ENCODE results near the gene BICC1. TPM values are rescaled to one million over a fixed set of nuclear protein-coding genes. Genes with fewer than 3 reads are reported as not detected.

Gene BICC1
- total RNA-seq, 1 experiment from 2014 or later, result 0.67 TPM

- Histone ChIP-seq H3K36me3 (ENCODE audit: control insufficient read depth, insufficient read depth, low read length) (no peaks in the 10 kb centered on the region), H3K27me3 (ENCODE audit: control insufficient read depth, insufficient read depth, low read length) (no peaks in the 10 kb centered on the region), H3K9me3 (ENCODE audit: control insufficient read depth, insufficient read depth, low read depth, low read length) (no peaks in the 10 kb centered on the region), H3K4me3 (ENCODE audit: low read depth in 2 of 2, low read length in 2 of 2) (no peak overlapping the region), H3K27ac (ENCODE audit: low read length) (no peak overlapping the region), H3K4me1 (ENCODE audit: control insufficient read depth, insufficient read depth, low read length) (no peaks in the 10 kb centered on the region)
- intact Hi-C loops (cut with micrococcal nuclease; ENCODE audit: unreplicated experiment) (no loop called here), in situ Hi-C loops (cut with HindIII; ENCODE audit: low pct_unique_long_range_greater_than_20kb, low sequenced_read_pairs) (no loop called here)
- CTCF ChIA-PET, result interaction anchor here (0.6 kb wide), 1 partner anchor 1488 kb away, joined by 6 read pairs; no protein-coding TSS in a partner anchor
- no peak for ATAC-seq
- POLR2A ChIA-PET, result no interaction called here
- DNase-seq (ENCODE audit: low read depth, low spot score), result no peak
- BruUV-seq (replicated peaks), result no TSS peak
- TF ChIP-seq CTCF (IDR thresholded peaks at IDR 0.05) (no peak), SIN3A (IDR thresholded peaks at IDR 0.05; ENCODE audit: borderline replicate concordance, insufficient read depth, low read depth, low read length) (no peak), REST (IDR thresholded peaks at IDR 0.05; ENCODE audit: insufficient read depth in 1 of 2, low read depth in 2 of 2, low read length in 1 of 2) (no peak), TCF7L2 (IDR thresholded peaks at IDR 0.05; ENCODE audit: low read depth, low read length) (no peak), POLR2AphosphoS5 (IDR thresholded peaks at IDR 0.05; ENCODE audit: low read depth, low read length) (no peak)
Observed at GRCh38 chr10:58544135-58544534, 31.5 kb downstream of the BICC1 start.

- Histone ChIP-seq H3K27me3 (ENCODE audit: control insufficient read depth, insufficient read depth, low read length) (no peaks in the 10 kb centered on the region), H3K4me3 (ENCODE audit: low read depth in 2 of 2, low read length in 2 of 2) (no peak overlapping the region), H3K27ac (ENCODE audit: low read length) (no peak overlapping the region), H3K36me3 (ENCODE audit: control insufficient read depth, insufficient read depth, low read length) (no peaks in the 10 kb centered on the region), H3K9me3 (ENCODE audit: control insufficient read depth, insufficient read depth, low read depth, low read length) (no peaks in the 10 kb centered on the region), H3K4me1 (ENCODE audit: control insufficient read depth, insufficient read depth, low read length) (no peaks in the 10 kb centered on the region)
- ChIA-PET CTCF (no interaction called here), POLR2A (no interaction called here)
- intact Hi-C loops (cut with micrococcal nuclease; ENCODE audit: unreplicated experiment), result no loop called here
- no TSS peak for BruUV-seq (replicated peaks)
- DNase-seq (ENCODE audit: low read depth, low spot score) (no peak), ATAC-seq (no peak)
- TF ChIP-seq CTCF (IDR thresholded peaks at IDR 0.05) (no peak), POLR2AphosphoS5 (IDR thresholded peaks at IDR 0.05; ENCODE audit: low read depth, low read length) (no peak), TCF7L2 (IDR thresholded peaks at IDR 0.05; ENCODE audit: low read depth, low read length) (no peak), REST (IDR thresholded peaks at IDR 0.05; ENCODE audit: insufficient read depth in 1 of 2, low read depth in 2 of 2, low read length in 1 of 2) (no peak), SIN3A (IDR thresholded peaks at IDR 0.05; ENCODE audit: borderline replicate concordance, insufficient read depth, low read depth, low read length) (no peak)
- in situ Hi-C loops (cut with HindIII; ENCODE audit: low pct_unique_long_range_greater_than_20kb, low sequenced_read_pairs), result no loop called here
Observed at GRCh38 chr10:58545427-58545826, 32.8 kb downstream of the BICC1 start.
